CD4-positive, alpha-beta T cell treated with Interleukin-17A for 1 hour (primary cell): ENCODE data around the gene KLRF2.

Experiments used
- DNase-seq: peaks from one replicate; pipeline ENCODE4 v3.0.0-alpha.2; 2020

The KLRF2 gene

DNA sequence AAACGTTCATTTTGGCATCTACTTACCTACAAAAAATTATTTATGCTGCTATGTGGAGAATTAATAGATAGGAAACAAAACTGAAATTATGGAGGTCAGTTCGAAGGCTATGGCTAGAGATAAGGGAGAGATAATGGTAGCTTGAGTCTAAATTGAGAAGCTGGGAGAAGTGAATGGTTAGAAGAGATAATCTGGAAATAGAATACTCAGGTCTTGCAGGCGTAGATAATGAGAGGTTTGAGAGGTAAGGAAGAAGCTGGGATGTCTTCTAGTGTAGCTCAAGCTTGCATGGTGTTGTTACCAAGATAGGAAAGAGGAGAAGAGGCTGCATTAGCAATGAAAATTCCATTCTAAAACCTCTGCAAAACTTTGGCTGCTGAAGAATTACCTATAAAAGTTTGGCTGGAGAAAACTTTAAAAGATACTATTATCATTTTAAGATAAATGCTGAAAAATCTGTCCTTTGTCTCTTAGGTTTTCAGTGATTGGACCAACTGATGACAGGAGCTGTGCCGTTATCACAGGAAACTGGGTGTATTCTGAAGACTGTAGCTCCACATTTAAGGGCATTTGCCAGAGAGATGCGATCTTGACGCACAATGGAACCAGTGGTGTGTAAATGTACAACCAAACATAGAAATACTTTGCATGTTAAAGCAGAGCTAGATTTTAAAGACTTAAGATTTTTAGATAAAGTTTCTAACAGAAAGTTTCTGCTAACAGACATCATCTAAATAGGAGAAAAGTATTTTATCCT is 14.1 kb downstream of the KLRF2 start:
- no peak for DNase-seq

DNA sequence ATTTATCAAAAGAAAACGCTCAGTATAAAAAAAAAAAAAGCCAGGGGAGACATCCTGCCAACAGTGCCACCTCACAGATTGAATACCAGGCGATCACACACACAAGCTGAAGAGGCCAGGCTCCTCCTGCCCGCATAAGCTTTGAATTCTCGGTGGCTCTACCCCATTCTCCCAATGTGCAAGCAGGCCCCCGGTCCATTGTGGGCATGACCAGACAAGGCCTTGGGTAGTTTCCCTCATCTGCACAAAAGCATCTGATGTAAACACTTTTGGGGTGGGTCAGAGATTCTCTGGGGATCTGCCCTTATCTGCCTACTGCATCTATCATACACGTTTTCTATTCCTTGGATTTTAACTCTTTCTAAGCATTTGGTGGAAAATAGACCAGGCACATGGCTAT is 16.2 kb downstream of the KLRF2 start:
- no peak for DNase-seq

GRCh38 chr12:9899209-9899608 is 17.9 kb downstream of the KLRF2 start:
- DNase-seq, result no peak

DNA sequence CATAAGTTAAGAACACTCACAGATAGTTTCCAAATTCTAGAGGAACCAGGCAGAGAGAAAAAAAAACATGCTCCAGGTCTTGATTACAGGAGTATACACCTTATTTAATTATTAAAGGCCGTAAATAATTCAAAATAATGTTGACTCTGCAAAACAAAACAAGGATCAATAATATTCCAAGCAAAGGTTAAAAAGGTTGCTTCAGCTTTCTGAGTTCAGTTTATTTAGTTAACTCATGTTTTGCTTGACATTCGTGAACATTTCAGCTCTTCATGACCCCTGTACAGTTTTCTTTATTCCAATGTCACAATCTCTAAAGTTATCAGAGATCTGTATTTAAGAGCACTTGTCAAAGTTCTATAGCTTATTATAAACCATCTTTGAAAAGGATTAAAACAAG is 19.6 kb downstream of the KLRF2 start:
- no peak for DNase-seq

GRCh38 chr12:9902539-9903228 is 21.4 kb downstream of the KLRF2 start:
- no peak for DNase-seq

GRCh38 chr12:9906873-9907272 is 25.6 kb downstream of the KLRF2 start:
- DNase-seq, result peak; percentile 72

- no peak for DNase-seq
These were observed 26.5 kb downstream of the KLRF2 start for GRCh38 chr12:9907769-9908168.

DNA sequence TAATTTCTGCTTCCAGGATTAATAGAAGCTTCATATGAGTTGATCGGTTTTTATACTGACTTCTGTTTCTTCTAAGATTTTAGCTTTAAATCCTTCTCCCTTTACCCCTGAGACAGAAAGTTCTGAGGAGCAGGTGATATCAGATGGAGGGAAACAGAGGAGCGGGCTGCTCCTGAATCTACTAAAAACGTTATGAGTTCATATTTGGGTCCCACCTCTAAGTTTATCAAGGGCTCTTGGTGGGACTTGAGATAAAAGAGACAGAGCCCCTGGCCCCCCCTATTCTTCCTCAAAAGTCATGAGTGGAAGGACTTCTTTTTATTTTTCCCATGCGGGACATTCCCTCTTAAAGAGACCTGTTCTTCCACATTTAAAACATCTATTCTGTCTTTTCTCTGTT is 27.1 kb downstream of the KLRF2 start:
- no peak for DNase-seq

- DNase-seq, result no peak
These were observed 28.4 kb downstream of the KLRF2 start for GRCh38 chr12:9909724-9910123.

GRCh38 chr12:9910716-9911421 is 29.6 kb downstream of the KLRF2 start:
- no peak for DNase-seq

DNA sequence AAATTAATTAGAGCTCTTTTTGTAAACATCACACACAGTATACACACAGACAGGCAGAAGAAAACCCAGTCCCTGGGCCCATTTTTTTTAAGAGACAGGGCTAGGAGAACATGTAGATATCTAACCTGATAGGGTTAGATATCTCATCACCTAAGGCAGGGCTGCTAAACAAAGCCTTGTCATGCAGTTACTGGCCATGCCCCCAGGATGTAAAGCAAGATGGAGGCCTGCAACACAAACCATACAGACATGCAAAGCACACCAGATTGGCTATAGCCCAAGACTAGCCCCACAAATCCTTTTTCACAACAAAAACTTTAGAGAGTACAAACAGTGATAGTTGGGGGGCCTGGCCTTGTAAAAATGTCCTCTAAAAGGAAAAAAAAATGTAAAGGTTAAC is 30.4 kb downstream of the KLRF2 start:
- no peak for DNase-seq

DNA sequence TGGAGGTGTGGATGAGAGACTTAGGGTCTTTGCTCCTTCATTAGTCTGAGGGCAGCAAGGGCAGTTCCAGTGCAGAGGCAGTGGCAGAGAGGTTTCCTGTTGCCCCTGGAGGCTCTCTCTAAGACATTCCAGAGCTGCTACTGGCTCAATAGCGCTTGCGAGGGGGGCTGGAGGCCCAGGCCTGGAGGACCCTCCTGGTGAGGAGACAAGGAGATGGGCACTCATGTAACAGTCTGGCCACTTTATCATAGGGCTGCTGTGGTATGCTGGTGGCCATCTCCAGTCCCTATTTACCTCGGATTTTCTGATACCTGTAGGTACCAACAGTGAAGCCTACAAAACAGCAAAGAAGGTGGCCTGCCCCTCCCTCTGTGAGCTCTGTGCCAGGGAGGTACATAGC is 38.2 kb downstream of the KLRF2 start:
- DNase-seq, result no peak

DNA sequence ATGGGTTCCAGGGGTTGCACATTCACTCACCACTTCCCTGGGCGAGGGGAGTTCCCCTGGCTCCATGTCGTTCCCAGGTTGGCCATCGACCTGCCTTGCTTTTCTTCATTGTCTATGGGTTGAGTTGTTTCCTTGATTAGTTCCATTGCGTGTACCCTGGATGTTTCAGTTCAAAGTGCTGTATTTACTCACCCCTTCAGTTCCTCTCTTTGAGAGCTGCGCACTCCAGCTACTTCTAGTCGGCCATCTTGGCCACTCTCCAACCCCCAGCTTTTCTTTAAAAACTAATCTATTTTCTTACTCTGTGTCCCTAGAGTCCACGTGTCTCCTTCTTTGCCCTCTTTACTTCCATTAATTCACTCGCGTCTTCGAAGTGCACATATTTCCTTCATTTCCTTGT is 39.2 kb downstream of the KLRF2 start:
- DNase-seq, result no peak

GRCh38 chr12:9922429-9922828 is 41.1 kb downstream of the KLRF2 start:
- no peak for DNase-seq

DNA sequence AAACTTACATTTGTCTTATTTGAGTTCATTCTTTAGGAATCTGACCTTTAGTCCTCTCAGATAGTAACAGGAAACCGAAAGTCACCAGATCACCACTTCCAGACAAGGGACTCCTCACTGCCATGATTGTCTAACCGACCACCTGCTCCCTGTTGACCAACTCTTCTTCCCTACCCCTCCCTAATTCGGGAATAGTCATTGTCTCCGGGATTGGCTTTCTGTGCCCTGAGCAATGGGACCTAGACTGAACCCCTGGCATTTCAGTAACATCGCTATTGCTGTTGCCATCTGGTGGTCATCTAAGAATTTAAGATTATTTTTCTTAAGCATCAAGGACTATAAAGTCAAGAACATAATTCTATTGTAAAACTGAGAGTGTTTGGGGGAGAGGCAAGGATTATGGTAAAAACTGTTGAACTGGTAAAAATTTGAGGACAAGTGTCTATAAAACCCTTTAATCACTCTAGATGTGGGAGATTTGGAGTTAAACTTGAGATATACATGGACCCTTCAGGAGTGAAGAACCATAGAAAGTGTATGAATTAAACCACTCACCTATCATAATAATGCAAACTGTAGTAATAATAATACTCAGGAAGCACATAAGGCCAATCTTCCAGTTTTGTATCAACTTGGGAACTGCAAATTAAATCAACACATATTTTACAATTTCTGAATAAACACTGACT is 44.6 kb downstream of the KLRF2 start:
- peak; percentile 65 for DNase-seq

DNA sequence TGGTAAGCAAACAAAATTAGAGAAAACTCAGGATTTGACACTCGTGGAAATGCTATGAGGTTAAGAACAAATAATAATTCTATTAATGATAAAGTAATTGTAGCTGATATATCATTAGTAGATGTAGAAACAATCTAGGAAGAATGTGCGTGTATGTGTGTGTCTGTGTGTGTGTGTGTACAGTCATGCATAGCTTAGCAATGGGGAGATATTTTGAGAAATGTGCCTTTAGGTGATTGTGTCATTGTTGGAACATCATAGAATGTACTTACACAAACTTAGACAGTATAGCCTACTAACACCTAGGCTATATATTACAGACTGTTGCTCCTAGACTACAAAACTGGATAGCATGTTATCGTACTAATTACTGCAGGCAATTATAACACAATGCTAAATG is 45.6 kb downstream of the KLRF2 start:
- DNase-seq, result no peak

GRCh38 chr12:9928607-9929006 is 47.3 kb downstream of the KLRF2 start:
- no peak for DNase-seq

GRCh38 chr12:9931245-9931644 is 50.0 kb downstream of the KLRF2 start:
- DNase-seq, result no peak

DNA sequence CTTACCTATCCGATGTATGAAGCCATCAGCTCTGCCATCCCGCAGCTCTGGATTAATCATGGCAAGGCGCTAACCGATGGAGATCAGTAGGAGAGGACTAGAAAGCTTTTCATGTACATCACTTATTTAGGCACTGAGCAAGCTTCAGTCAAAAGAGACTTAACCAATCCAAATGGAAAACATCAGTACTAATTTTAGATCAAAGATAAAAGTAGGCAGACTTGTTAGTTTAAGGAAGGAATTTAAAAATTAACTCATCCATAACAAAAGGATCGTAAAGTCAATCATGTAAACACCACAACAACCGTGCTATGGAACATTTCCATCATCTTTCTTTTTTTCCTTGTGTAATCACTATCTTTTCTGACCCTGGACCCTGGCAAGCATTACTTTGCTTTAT is 51.0 kb downstream of the KLRF2 start, which contains the start of gene CLEC2A:
Gene CLEC2A, minus strand, starts transcription at position 101 of the 400 bp plus-strand sequence. Its CDS starts 41 bp downstream, at position 60.
- DNase-seq, result no peak

- DNase-seq, result no peak
These were observed 52.7 kb downstream of the KLRF2 start for GRCh38 chr12:9933958-9934357.

DNA sequence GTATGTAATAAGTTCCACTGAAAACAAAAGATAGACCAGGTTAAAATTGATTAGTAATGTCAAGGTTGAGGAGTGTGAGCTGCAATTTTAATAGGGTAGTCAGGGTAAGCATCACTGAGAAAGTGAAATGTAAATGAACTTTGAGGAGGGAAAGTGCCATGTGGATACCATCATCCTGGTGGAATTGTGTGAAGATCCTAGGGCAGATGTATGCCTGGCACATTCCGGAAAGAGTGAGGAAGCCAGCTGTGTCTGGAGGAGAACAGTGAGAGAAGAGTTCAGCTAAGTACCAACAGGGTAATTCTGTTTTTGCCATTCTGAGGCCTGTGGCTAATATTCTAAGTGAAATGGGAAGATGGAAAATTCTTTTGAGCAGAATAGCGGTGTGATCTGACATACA is 53.7 kb downstream of the KLRF2 start:
- no peak for DNase-seq

DNA sequence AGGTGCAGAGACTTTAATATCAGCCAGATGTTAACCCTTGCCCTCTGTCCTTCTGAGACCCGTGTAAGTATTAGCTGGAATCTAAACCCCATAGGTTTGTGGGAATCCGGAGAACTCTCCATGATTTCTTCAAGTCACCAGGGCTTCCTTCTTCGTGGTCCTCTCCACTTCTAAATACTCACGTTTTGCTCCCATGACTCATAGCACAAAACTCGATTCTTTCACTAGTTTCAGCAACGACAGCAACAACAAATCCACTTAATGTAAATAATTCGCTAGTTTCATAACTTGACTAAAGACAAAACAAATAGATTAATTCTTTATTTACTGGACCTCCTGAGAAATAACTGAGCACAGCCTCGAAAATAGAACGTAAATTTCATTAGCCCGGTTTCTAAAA is 55.3 kb downstream of the KLRF2 start:
- DNase-seq, result no peak

DNA sequence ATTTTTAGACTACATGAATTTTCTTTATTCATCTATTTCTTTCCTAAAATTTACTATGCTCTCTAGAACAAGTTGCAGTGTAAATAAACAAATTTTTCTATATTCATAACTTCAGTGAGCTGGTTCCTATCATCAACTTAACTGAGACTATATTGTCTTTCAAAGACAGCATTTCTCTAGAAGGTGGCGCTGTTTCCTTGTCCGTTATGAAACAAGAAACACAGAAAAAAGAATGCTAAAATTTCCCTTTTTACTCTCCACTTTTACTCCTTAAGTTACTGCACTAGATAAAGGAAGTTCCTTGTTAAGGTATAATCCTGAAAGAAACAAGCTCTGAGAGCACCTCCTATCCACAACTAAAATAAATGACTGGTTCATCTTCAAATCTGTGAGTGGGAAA is 59.1 kb downstream of the KLRF2 start:
- peak; percentile 40 for DNase-seq
